ENCODE results near the gene SND1.
A peak's percentile ranks its signal among the peaks of the same experiment; 100 is the strongest.

The SND1 gene

GRCh38 chr7:128128401-128128800, 476.4 kb downstream of the SND1 start:
- ATAC-seq, result no peak

GRCh38 chr7:128129224-128129864, 477.4 kb downstream of the SND1 start:
- ATAC-seq, result no peak

- ATAC-seq, result no peak
These were observed 479.1 kb downstream of the SND1 start for GRCh38 chr7:128131115-128131514.

- ATAC-seq, result no peak
These were observed 479.7 kb downstream of the SND1 start for GRCh38 chr7:128131731-128132130.

GRCh38 chr7:128132426-128133069, 480.6 kb downstream of the SND1 start:
- no peak for ATAC-seq

- no peak for ATAC-seq
These were observed 483.1 kb downstream of the SND1 start for GRCh38 chr7:128135159-128135514.

GRCh38 chr7:128135515-128136214, 483.7 kb downstream of the SND1 start:
- peak; percentile 85 to 87 for ATAC-seq

GRCh38 chr7:128136215-128136597, 484.2 kb downstream of the SND1 start:
- peak in 1 of 2 donors; percentile 5 for ATAC-seq

- ATAC-seq, result no peak
These were observed 485.2 kb downstream of the SND1 start for GRCh38 chr7:128137181-128137580.

- ATAC-seq, result no peak
These were observed 487.4 kb downstream of the SND1 start for GRCh38 chr7:128139406-128139805.

- no peak for ATAC-seq
These were observed 489.7 kb downstream of the SND1 start for GRCh38 chr7:128141683-128142195.
